SK-N-SH (cell line): Measurements from ENCODE around the gene TNFRSF18. TPM values are rescaled to one million over a fixed set of nuclear protein-coding genes. Genes with fewer than 3 reads are reported as not detected.

Experiments
- CTCF ChIA-PET: fragments of 300-600, 350-600 bp; formaldehyde crosslinking; extraction: SDS; loops from one replicate; lab custom pipeline; 2021; lab: Yijun Ruan, JAX
- POLR2A ChIA-PET: fragments of 350-600 bp; sonication (Branson Sonifier 250); formaldehyde crosslinking; extraction: SDS; loops from one replicate; lab custom pipeline; 2020; ENCODE audit warnings: antibody characterized with exemption, inconsistent platforms; lab: Yijun Ruan, JAX
- DNase-seq: peaks from one replicate; pipeline ENCODE4 v3.0.0; 2012
- H2AFZ ChIP-seq: fragments of 200-600 bp; sonication (generic); 2 replicates; pipeline ENCODE4 v1.8.1; 2016; ENCODE audit warnings: antibody characterized with exemption, mild to moderate bottlenecking, low read depth
- H3F3A ChIP-seq: fragments of 200-600 bp; sonication (generic); replicated peaks from 2 replicates; pipeline ENCODE3; 2016; ENCODE audit warnings: antibody characterized with exemption, mild to moderate bottlenecking; ENCODE audit not compliant: insufficient read depth
- H3K27ac ChIP-seq, 2 experiments: fragments of 200-500 bp in 1 of 2; fragments of 200-600 bp in 1 of 2; sonication (Bioruptor generic) in 1 of 2; sonication (generic), shearing (Covaris generic) in 1 of 2; 2 replicates each; pipeline versions ENCODE4 v1.5.1 to v1.6.1; 2014 to 2016; ENCODE audit warnings: low read depth in 2 of 2, inconsistent platforms in 1 of 2, low read length in 1 of 2, mild to moderate bottlenecking in 1 of 2, mixed read lengths in 1 of 2
- H3K27me3 ChIP-seq: fragments of 200-600 bp; sonication (generic), shearing (Covaris generic); 2 replicates; pipeline ENCODE4 v1.6.1; 2016; ENCODE audit warnings: mixed run types; ENCODE audit not compliant: insufficient read depth
- H3K36me3 ChIP-seq, 2 experiments: fragments of 200-500 bp in 1 of 2; fragments of 200-600 bp in 1 of 2; sonication (Bioruptor generic) in 1 of 2; sonication (generic) in 1 of 2; replicated peaks in 1 of 2; 2 replicates each; pipeline versions ENCODE3 to v1.5.1; 2014 to 2016; ENCODE audit warnings: low read length in 1 of 2, mild to moderate bottlenecking in 1 of 2; ENCODE audit not compliant: insufficient read depth in 2 of 2, control insufficient read depth in 1 of 2
- H3K4me1 ChIP-seq, 2 experiments: fragments of 200-500 bp in 1 of 2; fragments of 200-600 bp in 1 of 2; sonication (Bioruptor generic) in 1 of 2; sonication (generic), shearing (Covaris generic) in 1 of 2; 2 replicates each; pipeline versions ENCODE4 v1.5.1 to v1.6.1; 2014 to 2016; ENCODE audit warnings: low read depth in 1 of 2, low read length in 1 of 2, mixed run types in 1 of 2; ENCODE audit not compliant: insufficient read depth in 2 of 2, control insufficient read depth in 1 of 2
- H3K4me2 ChIP-seq: fragments of 200-600 bp; sonication (generic), shearing (Covaris generic); 2 replicates; pipeline ENCODE4 v1.6.1; 2017; ENCODE audit warnings: mixed run types
- H3K4me3 ChIP-seq, 2 experiments: fragments of 200-500 bp in 1 of 2; fragments of 200-600 bp in 1 of 2; sonication (Bioruptor generic) in 1 of 2; sonication (generic), shearing (Covaris generic) in 1 of 2; 2 replicates each; pipeline versions ENCODE4 v1.5.1 to v1.8.1; 2014 to 2016; ENCODE audit warnings: low read depth in 2 of 2, inconsistent platforms in 1 of 2, low read length in 1 of 2, mild to moderate bottlenecking in 1 of 2, mixed read lengths in 1 of 2, moderate library complexity in 1 of 2
- H3K79me2 ChIP-seq: fragments of 200-600 bp; sonication (generic); 2 replicates; pipeline ENCODE4 v1.8.1; 2017; ENCODE audit warnings: mild to moderate bottlenecking; ENCODE audit not compliant: insufficient read depth
- H3K9ac ChIP-seq: fragments of 200-600 bp; sonication (generic); 2 replicates; pipeline ENCODE4 v1.6.1; 2017; ENCODE audit warnings: mixed run types
- H3K9me2 ChIP-seq: fragments of 200-600 bp; sonication (generic); 2 replicates; pipeline ENCODE4 v1.6.1; 2017; ENCODE audit warnings: mixed run types
- H3K9me3 ChIP-seq: fragments of 200-600 bp; sonication (generic); 2 replicates; pipeline ENCODE4 v1.6.1; 2017; ENCODE audit warnings: mixed run types, mild to moderate bottlenecking, moderate library complexity
- H4K20me1 ChIP-seq: fragments of 200-600 bp; sonication (generic); 2 replicates; pipeline ENCODE4 v1.6.1; 2017; ENCODE audit warnings: mild to moderate bottlenecking, mixed run types; ENCODE audit not compliant: insufficient read depth
- CHD2 ChIP-seq: fragments of 150-350 bp; IDR thresholded peaks from 2 replicates; pipeline ENCODE4 v1.6.1; 2018; ENCODE audit warnings: low read length; ENCODE audit not compliant: partially characterized antibody
- CTCF ChIP-seq: fragments of 200-600 bp; sonication (generic); IDR thresholded peaks from 2 replicates; pipeline ENCODE4 v1.6.1; 2017; ENCODE audit warnings: antibody characterized with exemption, mild to moderate bottlenecking, moderate library complexity
- EZH2phosphoT487 ChIP-seq: fragments of 200-600 bp; sonication (generic); IDR thresholded peaks from 2 replicates; pipeline ENCODE4 v1.6.1; 2017; ENCODE audit warnings: low read depth, mixed run types, mild to moderate bottlenecking, antibody characterized with exemption, moderate library complexity, borderline replicate concordance
- GABPA ChIP-seq: IDR thresholded peaks from 2 replicates; pipeline ENCODE4 v1.4.0; 2012; ENCODE audit warnings: low read depth, mild to moderate bottlenecking
- GATA2 ChIP-seq: sonication (generic); formaldehyde crosslinking; IDR thresholded peaks from 2 replicates; pipeline ENCODE4 v1.5.0; 2020; ENCODE audit warnings: mild to moderate bottlenecking, missing genetic modification reagents
- IRF3 ChIP-seq: fragments of 150-350 bp; IDR thresholded peaks from 2 replicates; pipeline ENCODE4 v1.6.1; 2016; ENCODE audit warnings: mild to moderate bottlenecking, low read depth, low read length
- JUND ChIP-seq: IDR thresholded peaks from 2 replicates; pipeline ENCODE4 v1.4.0; 2012
- MAX ChIP-seq: IDR thresholded peaks from 2 replicates; pipeline ENCODE4 v1.4.0; 2012; ENCODE audit warnings: low read depth
- MXI1 ChIP-seq: IDR thresholded peaks from 2 replicates; pipeline ENCODE4 v1.6.1; 2012; ENCODE audit warnings: mild to moderate bottlenecking, low read depth, low read length, improper control_type of control experiment
- NFIC ChIP-seq: IDR thresholded peaks from 2 replicates; pipeline ENCODE4 v1.4.0; 2012; ENCODE audit warnings: borderline replicate concordance
- POLR2AphosphoS5 ChIP-seq: IDR thresholded peaks from 2 replicates; pipeline ENCODE4 v1.6.1; 2012; ENCODE audit warnings: low read depth, low read length
- RAD21 ChIP-seq: IDR thresholded peaks from 2 replicates; pipeline ENCODE4 v1.6.1; 2012; ENCODE audit warnings: mild to moderate bottlenecking, low read length
- RCOR1 ChIP-seq: fragments of 150-350 bp; IDR thresholded peaks from 2 replicates; pipeline ENCODE4 v1.6.1; 2017; ENCODE audit warnings: antibody characterized with exemption, low read length
- RFX5 ChIP-seq: IDR thresholded peaks from 2 replicates; pipeline ENCODE4 v1.6.1; 2012; ENCODE audit warnings: mild to moderate bottlenecking, improper control_type of control experiment, low read length
- SIN3A ChIP-seq: IDR thresholded peaks from 2 replicates; pipeline ENCODE4 v1.6.1; 2012; ENCODE audit warnings: low read depth, mild to moderate bottlenecking, low read length, moderate library complexity, borderline replicate concordance
- TAF1 ChIP-seq: IDR thresholded peaks from 2 replicates; pipeline ENCODE4 v1.6.1; 2012; ENCODE audit warnings: low read depth, mild to moderate bottlenecking, low read length, moderate library complexity, borderline replicate concordance
- TEAD4 ChIP-seq: IDR thresholded peaks from 2 replicates; pipeline ENCODE4 v1.4.0; 2012; ENCODE audit warnings: mild to moderate bottlenecking, borderline replicate concordance; ENCODE audit not compliant: insufficient read depth
- WGBS: methylation state at CpG from one replicate; pipeline ENCODE4 v1.1.6; 2017; ENCODE audit warnings: low lambda C conversion rate; 5-methylcytosine and 5-hydroxymethylcytosine counted together
- polyA plus RNA-seq, 3 experiments: library from polyadenylated mRNA; depleted of rRNA; stranded (reverse); fragments of >200 nt; gene quantifications; 2 replicates each; pipeline ENCODE4 v1.2.3, GENCODE V29; 2012
- TF ChIP-seq, protein P1 (sequence below): IDR thresholded peaks from 2 replicates; pipeline ENCODE4 v1.4.0; 2012; ENCODE audit warnings: low read depth, borderline replicate concordance
- TF ChIP-seq, protein P2 (sequence below): IDR thresholded peaks from 2 replicates; pipeline ENCODE4; 2012
- TF ChIP-seq, protein P3 (sequence below): IDR thresholded peaks from 2 replicates; pipeline ENCODE4 v1.6.1; 2012; ENCODE audit warnings: mild to moderate bottlenecking, low read depth, low read length, moderate library complexity

The TNFRSF18 gene
- polyA plus RNA-seq, 1 of the 3 experiments (the other 2 are of a cell fraction) = 0.05 TPM

DNA sequence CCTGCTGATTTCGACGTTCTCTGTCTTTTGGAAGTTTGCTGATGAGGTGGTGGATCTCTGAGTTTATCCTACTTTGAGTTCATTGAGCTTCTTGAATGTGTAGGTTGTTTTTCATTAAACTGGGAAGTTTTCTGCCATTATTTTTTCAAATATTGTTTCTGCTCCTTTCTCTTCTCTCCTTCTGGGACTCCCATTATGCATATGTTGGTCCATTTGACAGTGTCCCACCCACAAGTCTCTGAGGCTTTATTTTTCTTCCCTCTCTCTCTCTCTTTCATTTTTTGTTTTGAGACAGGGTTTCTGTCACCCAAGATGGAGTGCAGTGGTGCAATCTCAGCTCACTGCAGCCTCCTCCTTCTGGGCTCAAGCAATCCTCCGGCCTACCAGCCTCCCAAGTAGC, 11.7 kb downstream of the TNFRSF18 start:
- Histone ChIP-seq H3K4me1 (no peaks in the 10 kb centered on the region), H3K27ac (no peak overlapping the region), H3K36me3 (no peaks in the 10 kb centered on the region), H4K20me1 (no peaks in the 10 kb centered on the region), H3F3A (no peaks in the 10 kb centered on the region), H3K27me3 (no peaks in the 10 kb centered on the region; the same call in 1 of the 2 replicates), H3K9me3 (no peaks in the 10 kb centered on the region), H3K9ac (no peak overlapping the region), H3K9me2 (no peaks in the 10 kb centered on the region), H3K4me3 (no peak overlapping the region), H2AFZ (no peak overlapping the region), H3K4me2 (no peak overlapping the region), H3K79me2 (no peaks in the 10 kb centered on the region)
- ChIA-PET POLR2A (no interaction called here), CTCF (interaction anchor here (0.8 to 3.1 kb wide), 2 partner anchors 12 to 73 kb away, joined by 3 to 14 read pairs; no protein-coding TSS in a partner anchor)
- no peak for DNase-seq
- no peak for TF ChIP-seq RAD21
- TF ChIP-seq, protein P1, sequence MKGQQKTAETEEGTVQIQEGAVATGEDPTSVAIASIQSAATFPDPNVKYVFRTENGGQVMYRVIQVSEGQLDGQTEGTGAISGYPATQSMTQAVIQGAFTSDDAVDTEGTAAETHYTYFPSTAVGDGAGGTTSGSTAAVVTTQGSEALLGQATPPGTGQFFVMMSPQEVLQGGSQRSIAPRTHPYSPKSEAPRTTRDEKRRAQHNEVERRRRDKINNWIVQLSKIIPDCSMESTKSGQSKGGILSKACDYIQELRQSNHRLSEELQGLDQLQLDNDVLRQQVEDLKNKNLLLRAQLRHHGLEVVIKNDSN = no peak
- 33% methylated on average over 3 of the region's 3 CpGs for WGBS

GRCh38 chr1:1191734-1192133, 14.7 kb downstream of the TNFRSF18 start:
- 57% methylated on average over 6 of the region's 11 CpGs for WGBS
- H2AFZ ChIP-seq = no peak overlapping the region
- H3K27ac ChIP-seq = no peak overlapping the region
- no peak for DNase-seq
- H3K36me3 ChIP-seq = no peaks in the 10 kb centered on the region
- H3K27me3 ChIP-seq = no peaks in the 10 kb centered on the region; the same call in 1 of the 2 replicates
- H3K9me3 ChIP-seq = no peaks in the 10 kb centered on the region
- no peaks in the 10 kb centered on the region for H3K9me2 ChIP-seq
- no peaks in the 10 kb centered on the region for H3F3A ChIP-seq
- POLR2A ChIA-PET = no interaction called here
- H3K4me3 ChIP-seq = no peak overlapping the region
- CTCF ChIA-PET = interaction anchor here (1.7 kb wide), 1 partner anchor 69 kb away, joined by 4 read pairs; no protein-coding TSS in a partner anchor
- no peaks in the 10 kb centered on the region for H4K20me1 ChIP-seq
- H3K4me2 ChIP-seq = no peak overlapping the region
- no peaks in the 10 kb centered on the region for H3K79me2 ChIP-seq
- no peaks in the 10 kb centered on the region for H3K4me1 ChIP-seq
- no peak overlapping the region for H3K9ac ChIP-seq
- TF ChIP-seq JUND (no peak), RCOR1 (no peak), MAX (no peak), POLR2AphosphoS5 (no peak), IRF3 (no peak), CTCF (no peak), EZH2phosphoT487 (no peak), MXI1 (no peak), TEAD4 (no peak), CHD2 (no peak), RAD21 (no peak), GATA2 (CRISPR knock-in tag) (no peak), TAF1 (no peak), RFX5 (no peak), NFIC (no peak), SIN3A (no peak), GABPA (no peak)
- TF ChIP-seq, protein P2, sequence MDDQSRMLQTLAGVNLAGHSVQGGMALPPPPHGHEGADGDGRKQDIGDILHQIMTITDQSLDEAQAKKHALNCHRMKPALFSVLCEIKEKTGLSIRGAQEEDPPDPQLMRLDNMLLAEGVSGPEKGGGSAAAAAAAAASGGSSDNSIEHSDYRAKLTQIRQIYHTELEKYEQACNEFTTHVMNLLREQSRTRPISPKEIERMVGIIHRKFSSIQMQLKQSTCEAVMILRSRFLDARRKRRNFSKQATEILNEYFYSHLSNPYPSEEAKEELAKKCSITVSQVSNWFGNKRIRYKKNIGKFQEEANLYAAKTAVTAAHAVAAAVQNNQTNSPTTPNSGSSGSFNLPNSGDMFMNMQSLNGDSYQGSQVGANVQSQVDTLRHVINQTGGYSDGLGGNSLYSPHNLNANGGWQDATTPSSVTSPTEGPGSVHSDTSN = no peak
- TF ChIP-seq, protein P3, sequence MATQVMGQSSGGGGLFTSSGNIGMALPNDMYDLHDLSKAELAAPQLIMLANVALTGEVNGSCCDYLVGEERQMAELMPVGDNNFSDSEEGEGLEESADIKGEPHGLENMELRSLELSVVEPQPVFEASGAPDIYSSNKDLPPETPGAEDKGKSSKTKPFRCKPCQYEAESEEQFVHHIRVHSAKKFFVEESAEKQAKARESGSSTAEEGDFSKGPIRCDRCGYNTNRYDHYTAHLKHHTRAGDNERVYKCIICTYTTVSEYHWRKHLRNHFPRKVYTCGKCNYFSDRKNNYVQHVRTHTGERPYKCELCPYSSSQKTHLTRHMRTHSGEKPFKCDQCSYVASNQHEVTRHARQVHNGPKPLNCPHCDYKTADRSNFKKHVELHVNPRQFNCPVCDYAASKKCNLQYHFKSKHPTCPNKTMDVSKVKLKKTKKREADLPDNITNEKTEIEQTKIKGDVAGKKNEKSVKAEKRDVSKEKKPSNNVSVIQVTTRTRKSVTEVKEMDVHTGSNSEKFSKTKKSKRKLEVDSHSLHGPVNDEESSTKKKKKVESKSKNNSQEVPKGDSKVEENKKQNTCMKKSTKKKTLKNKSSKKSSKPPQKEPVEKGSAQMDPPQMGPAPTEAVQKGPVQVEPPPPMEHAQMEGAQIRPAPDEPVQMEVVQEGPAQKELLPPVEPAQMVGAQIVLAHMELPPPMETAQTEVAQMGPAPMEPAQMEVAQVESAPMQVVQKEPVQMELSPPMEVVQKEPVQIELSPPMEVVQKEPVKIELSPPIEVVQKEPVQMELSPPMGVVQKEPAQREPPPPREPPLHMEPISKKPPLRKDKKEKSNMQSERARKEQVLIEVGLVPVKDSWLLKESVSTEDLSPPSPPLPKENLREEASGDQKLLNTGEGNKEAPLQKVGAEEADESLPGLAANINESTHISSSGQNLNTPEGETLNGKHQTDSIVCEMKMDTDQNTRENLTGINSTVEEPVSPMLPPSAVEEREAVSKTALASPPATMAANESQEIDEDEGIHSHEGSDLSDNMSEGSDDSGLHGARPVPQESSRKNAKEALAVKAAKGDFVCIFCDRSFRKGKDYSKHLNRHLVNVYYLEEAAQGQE = no peak
